CD4-positive, CD25-positive, alpha-beta regulatory T cell (primary cell): ENCODE results near the gene CHST9. TPM values are rescaled to one million over a fixed set of nuclear protein-coding genes. Genes with fewer than 3 reads are reported as not detected.

Experiments
- ATAC-seq, 2 donors: fragments of 150-1000 bp; cut with Tn5 transposase; one replicate each; pipeline ENCODE4 v1.10.0; 2021; ENCODE audit warnings: low read depth in 2 of 2, moderate number of reproducible peaks in 2 of 2, moderate library complexity in 1 of 2
- DNase-seq, 3 donors: peaks; one replicate each; pipeline versions ENCODE4 v3.0.0 to v3.0.0-alpha.2; 2012 to 2022; ENCODE audit warnings: mixed read lengths in 1 of 3
- H3K27ac ChIP-seq: one replicate; pipeline ENCODE4 v1.7.0; 2013; ENCODE audit warnings: mild to moderate bottlenecking, low read length; ENCODE audit not compliant: insufficient read depth, poor library complexity, severe bottlenecking
- H3K27me3 ChIP-seq: one replicate; pipeline ENCODE4 v1.7.0; 2013; ENCODE audit warnings: low read length; ENCODE audit not compliant: control insufficient read depth, insufficient read depth
- H3K36me3 ChIP-seq: one replicate; pipeline ENCODE4 v1.7.0; 2013; ENCODE audit warnings: mild to moderate bottlenecking, low read length, moderate library complexity; ENCODE audit not compliant: control insufficient read depth, insufficient read depth
- H3K4me1 ChIP-seq: 2 replicates; pipeline ENCODE4 v1.7.0; 2013; ENCODE audit warnings: mild to moderate bottlenecking, low read length; ENCODE audit not compliant: insufficient read depth, control insufficient read depth, poor library complexity, severe bottlenecking
- H3K4me3 ChIP-seq: one replicate; pipeline ENCODE4 v1.7.0; 2013; ENCODE audit warnings: low read depth, mild to moderate bottlenecking, low read length, moderate library complexity
- H3K9me3 ChIP-seq, 2 experiments: 1 replicate in 1 of 2; 2 replicates in 1 of 2; pipeline ENCODE4 v1.7.0; 2013; ENCODE audit warnings: low read length in 2 of 2, mild to moderate bottlenecking in 1 of 2, moderate library complexity in 1 of 2; ENCODE audit not compliant: control insufficient read depth in 2 of 2
- H3K27ac Mint-ChIP-seq, 3 donors: one replicate each; pipeline ENCODE4 v1.8.0; 2020 to 2022; ENCODE audit warnings: mild to moderate bottlenecking in 3 of 3, mixed read lengths in 3 of 3, moderate library complexity in 2 of 3
- H3K27me3 Mint-ChIP-seq: one replicate; pipeline ENCODE4 v1.8.0; 2022; ENCODE audit warnings: mild to moderate bottlenecking, mixed read lengths
- H3K36me3 Mint-ChIP-seq: one replicate; pipeline ENCODE4 v1.8.0; 2020; ENCODE audit warnings: mixed read lengths
- H3K4me1 Mint-ChIP-seq, 4 donors: one replicate each; pipeline ENCODE4 v1.8.0; 2020 to 2022; ENCODE audit warnings: mixed read lengths in 4 of 4, mild to moderate bottlenecking in 1 of 4
- H3K4me3 Mint-ChIP-seq, 4 donors: one replicate each; pipeline ENCODE4 v1.8.0; 2020 to 2022; ENCODE audit warnings: mild to moderate bottlenecking in 4 of 4, mixed read lengths in 4 of 4, moderate library complexity in 3 of 4
- H3K9me3 Mint-ChIP-seq, 7 donors: one replicate each; pipeline ENCODE4 v1.8.0; 2020 to 2022; ENCODE audit warnings: mixed read lengths in 7 of 7, mild to moderate bottlenecking in 3 of 7, moderate library complexity in 2 of 7
- polyA plus RNA-seq, 4 donors: library from polyadenylated mRNA; unstranded; fragments of 300-500 nt; fragmentation: Illumina TruSeq; gene quantifications; one replicate each; pipeline ENCODE4 v1.2.3, GENCODE V29; 2021
- total RNA-seq: library from RNA; stranded (reverse); gene quantifications from one replicate; pipeline ENCODE4 v1.2.3, GENCODE V29; 2022

CHST9 gene
- total and polyA plus RNA-seq, 5 donors from 2014 or later: not detected

- DNase-seq (no peak), ATAC-seq (no peak)
- no peaks in the 10 kb centered on the region for H3K27me3 ChIP-seq
- Mint-ChIP-seq H3K36me3 (no peaks in the 10 kb centered on the region), H3K27ac (no peak overlapping the region), H3K4me1 (no peaks in the 10 kb centered on the region), H3K27me3 (no peaks in the 10 kb centered on the region), H3K4me3 (no peak overlapping the region), H3K9me3 (peaks cover 0 to 15% (median 2%) of the 10 kb centered on the region in 7 donors)
- no peak overlapping the region for H3K27ac ChIP-seq
- no peak overlapping the region for H3K4me3 ChIP-seq
- H3K4me1 ChIP-seq: no peaks in the 10 kb centered on the region
- no peaks in the 10 kb centered on the region for H3K9me3 ChIP-seq
- H3K36me3 ChIP-seq: no peaks in the 10 kb centered on the region
Observed at GRCh38 chr18:27010784-27011183, 174.3 kb downstream of the CHST9 start.

GRCh38 chr18:27009293-27009692 is 175.8 kb downstream of the CHST9 start:
- no peak for DNase-seq
- Histone ChIP-seq H3K9me3 (no peaks in the 10 kb centered on the region), H3K27me3 (no peaks in the 10 kb centered on the region), H3K4me1 (no peaks in the 10 kb centered on the region), H3K27ac (no peak overlapping the region), H3K4me3 (no peak overlapping the region), H3K36me3 (no peaks in the 10 kb centered on the region)
- Mint-ChIP-seq H3K9me3 (peaks cover 0 to 15% (median 2%) of the 10 kb centered on the region in 7 donors), H3K27me3 (no peaks in the 10 kb centered on the region), H3K27ac (no peak overlapping the region), H3K4me3 (no peak overlapping the region), H3K36me3 (no peaks in the 10 kb centered on the region), H3K4me1 (no peaks in the 10 kb centered on the region)
- no peak for ATAC-seq

- H3K4me3 ChIP-seq: no peak overlapping the region
- no peak overlapping the region for H3K27ac ChIP-seq
- Mint-ChIP-seq H3K27me3 (no peaks in the 10 kb centered on the region), H3K36me3 (no peaks in the 10 kb centered on the region), H3K4me1 (no peaks in the 10 kb centered on the region), H3K4me3 (no peak overlapping the region), H3K9me3 (peaks cover 0 to 15% (median 4%) of the 10 kb centered on the region in 7 donors), H3K27ac (no peak overlapping the region)
- no peaks in the 10 kb centered on the region for H3K9me3 ChIP-seq
- no peaks in the 10 kb centered on the region for H3K36me3 ChIP-seq
- H3K4me1 ChIP-seq: no peaks in the 10 kb centered on the region
- ATAC-seq: no peak
- H3K27me3 ChIP-seq: no peaks in the 10 kb centered on the region
- no peak for DNase-seq
Observed at GRCh38 chr18:27008575-27008974, 176.5 kb downstream of the CHST9 start.

GRCh38 chr18:27007880-27008279 is 177.2 kb downstream of the CHST9 start:
- Histone ChIP-seq H3K4me1 (no peaks in the 10 kb centered on the region), H3K9me3 (no peaks in the 10 kb centered on the region), H3K27ac (no peak overlapping the region), H3K4me3 (no peak overlapping the region), H3K27me3 (no peaks in the 10 kb centered on the region), H3K36me3 (no peaks in the 10 kb centered on the region)
- Mint-ChIP-seq H3K4me3 (no peak overlapping the region), H3K27ac (no peak overlapping the region), H3K4me1 (no peaks in the 10 kb centered on the region), H3K27me3 (no peaks in the 10 kb centered on the region), H3K36me3 (no peaks in the 10 kb centered on the region), H3K9me3 (peaks cover 0 to 15% (median 4%) of the 10 kb centered on the region in 7 donors)
- no peak for DNase-seq
- ATAC-seq: no peak

- H3K4me1 Mint-ChIP-seq: no peaks in the 10 kb centered on the region
- ATAC-seq (no peak), DNase-seq (no peak)
- H3K27ac Mint-ChIP-seq: no peak overlapping the region
- H3K27me3 Mint-ChIP-seq: no peaks in the 10 kb centered on the region
- no peaks in the 10 kb centered on the region for H3K27me3 ChIP-seq
- no peaks in the 10 kb centered on the region for H3K4me1 ChIP-seq
- no peak overlapping the region for H3K27ac ChIP-seq
- no peak overlapping the region for H3K4me3 Mint-ChIP-seq
- peaks cover 0 to 12% (median 4%) of the 10 kb centered on the region in 7 donors for H3K9me3 Mint-ChIP-seq
- H3K36me3 Mint-ChIP-seq: no peaks in the 10 kb centered on the region
- H3K4me3 ChIP-seq: no peak overlapping the region
- no peaks in the 10 kb centered on the region for H3K36me3 ChIP-seq
- no peaks in the 10 kb centered on the region for H3K9me3 ChIP-seq
Observed at GRCh38 chr18:27005589-27005988, 179.5 kb downstream of the CHST9 start.

GRCh38 chr18:27004056-27004829 is 180.9 kb downstream of the CHST9 start:
- Mint-ChIP-seq H3K9me3 (peaks cover 0 to 7% (median 4%) of the 10 kb centered on the region in 7 donors), H3K36me3 (no peaks in the 10 kb centered on the region), H3K4me1 (no peaks in the 10 kb centered on the region), H3K4me3 (no peak overlapping the region), H3K27ac (no peak overlapping the region), H3K27me3 (no peaks in the 10 kb centered on the region)
- no peak for DNase-seq
- no peaks in the 10 kb centered on the region for H3K36me3 ChIP-seq
- no peaks in the 10 kb centered on the region for H3K4me1 ChIP-seq
- ATAC-seq: no peak
- no peaks in the 10 kb centered on the region for H3K9me3 ChIP-seq
- no peaks in the 10 kb centered on the region for H3K27me3 ChIP-seq
- no peak overlapping the region for H3K27ac ChIP-seq
- no peak overlapping the region for H3K4me3 ChIP-seq

- H3K4me1 ChIP-seq: no peaks in the 10 kb centered on the region
- no peak overlapping the region for H3K27ac Mint-ChIP-seq
- no peaks in the 10 kb centered on the region for H3K36me3 ChIP-seq
- ATAC-seq: no peak
- H3K27me3 ChIP-seq: no peaks in the 10 kb centered on the region
- no peaks in the 10 kb centered on the region for H3K4me1 Mint-ChIP-seq
- H3K9me3 ChIP-seq: no peaks in the 10 kb centered on the region
- no peak overlapping the region for H3K4me3 Mint-ChIP-seq
- H3K27ac ChIP-seq: no peak overlapping the region
- no peak for DNase-seq
- H3K36me3 Mint-ChIP-seq: no peaks in the 10 kb centered on the region
- no peaks in the 10 kb centered on the region for H3K27me3 Mint-ChIP-seq
- no peak overlapping the region for H3K4me3 ChIP-seq
- peaks cover 0 to 8% (median 3%) of the 10 kb centered on the region in 7 donors for H3K9me3 Mint-ChIP-seq
Observed at GRCh38 chr18:26999797-27000196, 185.3 kb downstream of the CHST9 start.

GRCh38 chr18:26993568-26993967 is 191.5 kb downstream of the CHST9 start:
- Mint-ChIP-seq H3K27me3 (no peaks in the 10 kb centered on the region), H3K4me1 (no peaks in the 10 kb centered on the region)

More at GRCh38 chr18:26993568-26993967, 191.5 kb downstream of the CHST9 start:
- Histone ChIP-seq H3K4me1 (no peaks in the 10 kb centered on the region), H3K27ac (no peak overlapping the region), H3K27me3 (no peaks in the 10 kb centered on the region), H3K9me3 (no peaks in the 10 kb centered on the region), H3K36me3 (no peaks in the 10 kb centered on the region), H3K4me3 (no peak overlapping the region)
- Mint-ChIP-seq H3K36me3 (no peaks in the 10 kb centered on the region), H3K27ac (no peak overlapping the region), H3K9me3 (peaks cover 0 to 6% (median 3%) of the 10 kb centered on the region in 7 donors), H3K4me3 (no peak overlapping the region)
- DNase-seq (no peak), ATAC-seq (no peak)
